ENCODE results near the gene PRSS33. TPM values are rescaled to one million over a fixed set of nuclear protein-coding genes. Genes with fewer than 3 reads are reported as not detected.

The PRSS33 gene
- total RNA-seq, 1 donor from 2014 or later: not detected

DNA sequence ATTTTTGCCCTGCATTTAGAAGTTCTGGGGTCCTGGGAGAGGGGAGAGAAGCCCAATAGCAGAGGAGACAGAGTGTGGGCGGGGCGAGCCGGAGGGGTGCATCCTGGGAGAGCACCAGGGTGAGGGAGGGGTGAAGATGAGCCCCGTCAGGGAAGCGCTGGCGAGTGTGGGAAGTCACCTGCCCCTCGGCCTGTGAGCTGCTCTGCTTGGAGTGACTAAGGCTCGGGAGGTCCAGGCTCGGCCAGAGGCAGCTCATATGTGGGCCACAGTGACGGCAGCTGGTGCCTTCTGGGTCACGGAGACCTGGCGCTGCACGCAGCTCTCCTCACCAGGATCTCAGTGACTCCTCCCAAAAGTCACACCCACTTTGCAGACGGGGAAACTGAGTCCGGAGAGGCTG is 43.8 kb upstream of the PRSS33 start:
- Histone ChIP-seq H3K36me3 (ENCODE audit: control insufficient read depth, insufficient read depth, low read length) (no peaks in the 10 kb centered on the region), H3K4me3 (ENCODE audit: low read depth, low read length) (no peak overlapping the region), H3K27me3 (ENCODE audit: control insufficient read depth, insufficient read depth, low read length) (peaks cover 2% of the 10 kb centered on the region)
- no peak for DNase-seq (ENCODE audit: low read depth)
- TF ChIP-seq, protein P1, sequence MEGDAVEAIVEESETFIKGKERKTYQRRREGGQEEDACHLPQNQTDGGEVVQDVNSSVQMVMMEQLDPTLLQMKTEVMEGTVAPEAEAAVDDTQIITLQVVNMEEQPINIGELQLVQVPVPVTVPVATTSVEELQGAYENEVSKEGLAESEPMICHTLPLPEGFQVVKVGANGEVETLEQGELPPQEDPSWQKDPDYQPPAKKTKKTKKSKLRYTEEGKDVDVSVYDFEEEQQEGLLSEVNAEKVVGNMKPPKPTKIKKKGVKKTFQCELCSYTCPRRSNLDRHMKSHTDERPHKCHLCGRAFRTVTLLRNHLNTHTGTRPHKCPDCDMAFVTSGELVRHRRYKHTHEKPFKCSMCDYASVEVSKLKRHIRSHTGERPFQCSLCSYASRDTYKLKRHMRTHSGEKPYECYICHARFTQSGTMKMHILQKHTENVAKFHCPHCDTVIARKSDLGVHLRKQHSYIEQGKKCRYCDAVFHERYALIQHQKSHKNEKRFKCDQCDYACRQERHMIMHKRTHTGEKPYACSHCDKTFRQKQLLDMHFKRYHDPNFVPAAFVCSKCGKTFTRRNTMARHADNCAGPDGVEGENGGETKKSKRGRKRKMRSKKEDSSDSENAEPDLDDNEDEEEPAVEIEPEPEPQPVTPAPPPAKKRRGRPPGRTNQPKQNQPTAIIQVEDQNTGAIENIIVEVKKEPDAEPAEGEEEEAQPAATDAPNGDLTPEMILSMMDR (IDR thresholded peaks at IDR 0.05; ENCODE audit: insufficient read depth, low read length, poor library complexity, severe bottlenecking): no peak

DNA sequence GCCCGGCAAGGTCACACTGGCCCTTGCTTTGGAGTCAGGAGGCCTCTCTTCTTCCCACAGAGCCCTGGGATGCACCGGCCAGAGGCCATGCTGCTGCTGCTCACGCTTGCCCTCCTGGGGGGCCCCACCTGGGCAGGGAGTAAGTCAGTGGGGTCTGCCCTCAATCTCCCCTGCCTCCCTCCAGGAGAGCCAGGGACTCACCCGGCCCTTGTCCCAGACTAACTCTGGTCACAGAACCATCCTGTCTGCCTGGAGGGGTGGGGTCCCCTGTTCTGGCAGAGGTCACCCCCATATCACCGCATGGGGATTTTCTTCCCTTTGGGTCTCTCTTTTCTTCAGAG is 43.0 kb upstream of the PRSS33 start:
- no peak for DNase-seq (ENCODE audit: low read depth)
- peaks cover 2% of the 10 kb centered on the region for H3K27me3 ChIP-seq (ENCODE audit: control insufficient read depth, insufficient read depth, low read length)
- no peak overlapping the region for H3K4me3 ChIP-seq (ENCODE audit: low read depth, low read length)
- H3K36me3 ChIP-seq (ENCODE audit: control insufficient read depth, insufficient read depth, low read length): no peaks in the 10 kb centered on the region
- TF ChIP-seq, protein P1 (IDR thresholded peaks at IDR 0.05; ENCODE audit: insufficient read depth, low read length, poor library complexity, severe bottlenecking): no peak

DNA sequence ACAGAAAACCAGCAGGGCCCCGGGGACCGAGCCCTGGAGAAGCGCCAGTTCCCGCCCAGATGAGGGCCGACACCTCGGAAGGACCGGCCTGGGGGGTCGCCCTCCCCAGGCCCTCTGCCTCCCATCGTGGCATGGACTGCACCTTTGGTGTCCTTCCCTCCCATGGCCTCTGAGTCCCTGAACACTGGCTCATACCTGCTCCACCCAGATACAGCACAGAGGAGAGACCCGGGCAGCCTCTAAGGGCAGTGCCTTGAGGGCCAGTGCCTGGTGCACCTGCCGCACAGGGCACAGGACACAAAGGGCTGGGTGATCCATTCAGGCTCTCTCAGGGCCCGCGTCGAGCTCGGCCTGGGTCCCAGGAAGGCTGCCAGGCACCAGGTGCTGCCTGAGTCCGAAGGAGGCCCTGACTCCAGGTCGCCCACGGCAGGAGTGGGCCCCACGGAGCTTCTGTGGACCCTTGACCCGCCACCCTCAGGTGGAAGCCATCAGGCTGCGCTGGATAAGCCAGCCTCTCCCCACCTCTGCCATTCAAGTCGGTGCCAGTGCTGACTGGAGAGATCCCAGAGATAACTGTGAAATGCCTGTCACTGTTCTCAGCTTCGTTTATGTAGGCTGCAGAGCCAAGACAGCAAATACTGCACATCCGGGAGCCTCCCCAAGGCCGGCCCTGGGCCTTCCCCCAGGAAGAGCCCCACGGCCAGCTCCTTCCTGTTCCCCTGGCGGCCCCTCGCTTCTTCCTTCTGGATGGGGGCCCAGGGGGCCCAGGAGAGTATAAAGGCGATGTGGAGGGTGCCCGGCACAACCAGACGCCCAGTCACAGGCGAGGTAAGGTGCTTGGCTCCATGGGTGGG is 42.4 kb upstream of the PRSS33 start, which contains the start of gene ZG16B:
Gene ZG16B (plus strand): TSS at position 803 of the 854 bp plus-strand sequence. CDS start 139 bp downstream, outside the sequence.
- no peak for DNase-seq (ENCODE audit: low read depth)
- no peak within 1 kb of the TSS for H3K4me3 ChIP-seq (ENCODE audit: low read depth, low read length)
- no peaks in the 10 kb centered on the region for H3K36me3 ChIP-seq (ENCODE audit: control insufficient read depth, insufficient read depth, low read length)
- H3K27me3 ChIP-seq (ENCODE audit: control insufficient read depth, insufficient read depth, low read length): peaks cover 2% of the 10 kb centered on the region
- TF ChIP-seq, protein P1 (IDR thresholded peaks at IDR 0.05; ENCODE audit: insufficient read depth, low read length, poor library complexity, severe bottlenecking): no peak

DNA sequence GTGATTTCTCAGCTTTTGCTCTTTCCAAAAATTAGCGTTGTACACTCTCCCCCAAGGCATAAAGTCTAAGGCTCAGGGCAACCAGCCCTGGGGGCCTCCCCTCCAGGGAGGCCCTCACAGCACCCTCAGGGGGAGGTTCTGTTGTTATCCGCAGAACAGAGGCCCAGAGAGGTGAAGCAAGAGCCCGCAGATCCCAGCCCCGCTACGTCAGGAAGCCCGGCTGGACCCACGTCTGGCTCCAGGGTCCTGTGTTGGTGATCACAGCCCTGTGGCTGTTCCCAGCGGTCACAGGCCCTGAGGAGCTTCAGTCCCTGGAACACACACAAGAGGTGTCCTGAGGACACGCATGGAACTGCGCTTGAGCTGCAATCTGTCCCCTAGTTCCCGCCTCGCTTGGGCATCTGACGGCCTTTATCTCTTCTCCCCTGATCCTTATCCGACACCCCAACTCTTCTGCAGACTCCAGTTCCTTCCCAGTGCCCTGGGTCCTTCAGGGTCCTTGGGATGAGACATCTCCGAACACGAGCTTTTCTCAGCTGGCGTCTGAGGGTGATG is 41.6 kb upstream of the PRSS33 start:
- Histone ChIP-seq H3K4me3 (ENCODE audit: low read depth, low read length) (no peak overlapping the region), H3K27me3 (ENCODE audit: control insufficient read depth, insufficient read depth, low read length) (peaks cover 2% of the 10 kb centered on the region), H3K36me3 (ENCODE audit: control insufficient read depth, insufficient read depth, low read length) (no peaks in the 10 kb centered on the region)
- TF ChIP-seq, protein P1 (IDR thresholded peaks at IDR 0.05; ENCODE audit: insufficient read depth, low read length, poor library complexity, severe bottlenecking): no peak
- DNase-seq (ENCODE audit: low read depth): no peak

DNA sequence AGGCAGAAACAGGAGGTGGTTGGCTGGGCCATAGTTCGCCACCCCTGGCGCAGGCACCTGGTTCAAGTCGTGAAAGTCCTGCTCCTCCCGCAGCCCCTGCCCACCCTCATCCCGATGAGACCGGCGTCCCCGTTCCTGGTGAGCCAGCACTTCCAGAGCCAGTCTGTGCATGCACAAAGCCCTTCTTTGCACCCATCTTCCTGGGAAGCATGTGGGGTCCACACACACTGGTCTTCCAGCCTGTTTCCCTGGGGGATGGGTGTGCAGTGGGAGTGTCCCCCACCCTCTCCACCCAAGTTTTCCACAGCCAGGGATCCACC is 41.1 kb upstream of the PRSS33 start:
- peaks cover 2% of the 10 kb centered on the region for H3K27me3 ChIP-seq (ENCODE audit: control insufficient read depth, insufficient read depth, low read length)
- DNase-seq (ENCODE audit: low read depth): no peak
- H3K36me3 ChIP-seq (ENCODE audit: control insufficient read depth, insufficient read depth, low read length): no peaks in the 10 kb centered on the region
- H3K4me3 ChIP-seq (ENCODE audit: low read depth, low read length): no peak overlapping the region
- TF ChIP-seq, protein P1 (IDR thresholded peaks at IDR 0.05; ENCODE audit: insufficient read depth, low read length, poor library complexity, severe bottlenecking): no peak
